ENCODE results near the gene NAP1L4. TPM values are rescaled to one million over a fixed set of nuclear protein-coding genes. Genes with fewer than 3 reads are reported as not detected.

Gene NAP1L4
- polyA plus RNA-seq, 1 of the 3 experiments (the other 2 are of a cell fraction), result 104 TPM

- H3K4me2 ChIP-seq, result no peak overlapping the region
- WGBS (ENCODE audit: low lambda C conversion rate), result no CpG with 5 or more reads among the region's 6 CpGs
- H4K20me1 ChIP-seq (ENCODE audit: insufficient read depth), result no peaks in the 10 kb centered on the region
- H3K9me3 ChIP-seq, result no peaks in the 10 kb centered on the region
- H2AFZ ChIP-seq (ENCODE audit: low read depth), result no peak overlapping the region
- no peak overlapping the region for H3K4me3 ChIP-seq (ENCODE audit: low read depth in 2 of 2, low read length in 1 of 2)
- H3K27me3 ChIP-seq (ENCODE audit: insufficient read depth), result no peaks in the 10 kb centered on the region
- H3K79me2 ChIP-seq (ENCODE audit: insufficient read depth), result no peaks in the 10 kb centered on the region
- no peak overlapping the region for H3K9ac ChIP-seq
- peaks cover 7% of the 10 kb centered on the region for H3F3A ChIP-seq (replicated peaks; ENCODE audit: insufficient read depth)
- H3K36me3 ChIP-seq (replicated peaks in 1 of 2; ENCODE audit: control insufficient read depth in 1 of 2, insufficient read depth in 2 of 2, low read length in 1 of 2), result no peaks in the 10 kb centered on the region
- no peaks in the 10 kb centered on the region for H3K9me2 ChIP-seq
- CTCF ChIA-PET, result interaction anchor here (16.8 kb wide), 1 partner anchor 360 kb away, joined by 1016 read pairs; no protein-coding TSS in a partner anchor
- DNase-seq, result no peak
- peaks cover 15 to 17% of the 10 kb centered on the region in 2 experiments; a peak in 3 of 4 replicates for H3K4me1 ChIP-seq (ENCODE audit: control insufficient read depth in 1 of 2, insufficient read depth in 2 of 2, low read depth in 1 of 2, low read length in 1 of 2)
- TF ChIP-seq MXI1 (IDR thresholded peaks at IDR 0.05; ENCODE audit: low read depth, low read length) (no peak), TAF1 (IDR thresholded peaks at IDR 0.05; ENCODE audit: borderline replicate concordance, low read depth, low read length) (no peak), FOXJ3 (CRISPR knock-in tag; IDR thresholded peaks at IDR 0.05) (no peak), MEF2A (IDR thresholded peaks at IDR 0.05; ENCODE audit: borderline replicate concordance, low read depth) (no peak), NRF1 (IDR thresholded peaks at IDR 0.05; ENCODE audit: low read depth, low read length) (no peak), ELF1 (IDR thresholded peaks at IDR 0.05) (no peak), ZBTB33 (IDR thresholded peaks at IDR 0.05; ENCODE audit: borderline replicate concordance, low read depth) (no peak), JUND (IDR thresholded peaks at IDR 0.05) (no peak), USF1 (IDR thresholded peaks at IDR 0.05; ENCODE audit: borderline replicate concordance, low read depth) (no peak), FOXM1 (IDR thresholded peaks at IDR 0.05; ENCODE audit: low read depth) (no peak), USF2 (IDR thresholded peaks at IDR 0.05; ENCODE audit: borderline replicate concordance, low read depth, low read length) (no peak), PBX3 (IDR thresholded peaks at IDR 0.05) (no peak), MAX (IDR thresholded peaks at IDR 0.05; ENCODE audit: low read depth) (no peak), GABPA (IDR thresholded peaks at IDR 0.05; ENCODE audit: low read depth) (no peak), TCF12 (IDR thresholded peaks at IDR 0.05) (no peak), RXRA (IDR thresholded peaks at IDR 0.05; ENCODE audit: borderline replicate concordance, low read depth) (no peak), SIN3A (IDR thresholded peaks at IDR 0.05; ENCODE audit: borderline replicate concordance, low read depth, low read length) (no peak)
- no peak overlapping the region for H3K27ac ChIP-seq (ENCODE audit: low read depth in 2 of 2, low read length in 1 of 2)
- POLR2A ChIA-PET, result no interaction called here
These were observed 95.1 kb downstream of the NAP1L4 start for GRCh38 chr11:2897048-2897447.

Measured in SK-N-SH (cell line).